Measurements from ENCODE around the gene FRMD1.

GRCh38 chr6:168062346-168063289 lies 16.4 kb downstream of the FRMD1 start:
- TF ChIP-seq CTCF (IDR thresholded peaks at IDR 0.05; ENCODE audit: extremely low read depth in 1 of 2, insufficient read depth in 1 of 2, low read depth in 1 of 2, low read length in 2 of 2) (no peak), EZH2 (IDR thresholded peaks at IDR 0.05; ENCODE audit: borderline replicate concordance, low read depth, low read length, severe bottlenecking) (no peak), POLR2A (IDR thresholded peaks at IDR 0.05; ENCODE audit: low read depth, low read length) (no peak), POLR2AphosphoS5 (IDR thresholded peaks at IDR 0.05; ENCODE audit: insufficient read depth, low read depth, low read length) (no peak), GATA2 (IDR thresholded peaks at IDR 0.05; ENCODE audit: insufficient read depth, insufficient read length, low read depth, low read length) (no peak)
